ENCODE data around the gene CACNA2D4.

Gene CACNA2D4

GRCh38 chr12:1768615-1769014, 149.8 kb downstream of the CACNA2D4 start:
- DNase-seq = no peak

- no peak for DNase-seq
These were observed 150.9 kb downstream of the CACNA2D4 start for GRCh38 chr12:1767407-1768090.

DNA sequence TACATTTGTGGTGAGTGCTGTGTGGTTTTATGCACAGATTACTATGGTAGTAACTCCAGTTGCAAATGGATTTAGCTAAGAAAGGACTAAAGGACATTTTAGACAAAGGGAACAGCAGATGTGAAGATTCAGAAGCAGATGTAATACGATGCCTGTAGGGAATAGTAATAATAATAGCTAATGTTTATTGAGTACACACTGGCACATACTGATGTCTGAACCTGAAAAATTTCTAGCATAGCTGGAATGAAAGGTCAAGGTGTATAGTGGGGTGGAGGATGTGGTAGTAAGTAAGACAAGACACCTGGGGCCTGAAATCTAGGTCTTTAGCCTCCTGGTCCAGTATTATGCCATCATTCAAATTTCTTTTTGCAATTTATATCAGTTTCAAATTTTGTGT, 152.3 kb downstream of the CACNA2D4 start:
- no peak for DNase-seq

GRCh38 chr12:1763153-1763552, 155.3 kb downstream of the CACNA2D4 start:
- no peak for DNase-seq

DNA sequence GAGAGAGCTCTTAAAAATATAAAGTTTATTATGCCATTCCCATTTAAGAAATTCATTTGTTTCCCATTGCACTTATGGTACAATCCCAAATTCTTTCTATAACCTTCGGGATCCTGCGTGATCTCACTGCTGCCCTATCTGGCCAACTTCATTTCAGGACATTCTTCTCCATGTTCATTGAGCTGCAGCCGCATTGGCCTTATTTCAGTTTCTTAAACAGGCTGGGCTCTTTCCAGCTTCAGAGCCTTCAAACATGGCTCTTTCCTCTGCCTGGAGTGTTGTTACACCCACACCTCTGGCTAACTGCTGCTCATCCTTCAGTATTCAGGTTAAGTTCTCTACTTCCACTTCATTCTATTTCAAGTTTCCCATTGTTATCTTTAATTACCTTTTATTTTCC, 156.6 kb downstream of the CACNA2D4 start:
- no peak for DNase-seq

DNA sequence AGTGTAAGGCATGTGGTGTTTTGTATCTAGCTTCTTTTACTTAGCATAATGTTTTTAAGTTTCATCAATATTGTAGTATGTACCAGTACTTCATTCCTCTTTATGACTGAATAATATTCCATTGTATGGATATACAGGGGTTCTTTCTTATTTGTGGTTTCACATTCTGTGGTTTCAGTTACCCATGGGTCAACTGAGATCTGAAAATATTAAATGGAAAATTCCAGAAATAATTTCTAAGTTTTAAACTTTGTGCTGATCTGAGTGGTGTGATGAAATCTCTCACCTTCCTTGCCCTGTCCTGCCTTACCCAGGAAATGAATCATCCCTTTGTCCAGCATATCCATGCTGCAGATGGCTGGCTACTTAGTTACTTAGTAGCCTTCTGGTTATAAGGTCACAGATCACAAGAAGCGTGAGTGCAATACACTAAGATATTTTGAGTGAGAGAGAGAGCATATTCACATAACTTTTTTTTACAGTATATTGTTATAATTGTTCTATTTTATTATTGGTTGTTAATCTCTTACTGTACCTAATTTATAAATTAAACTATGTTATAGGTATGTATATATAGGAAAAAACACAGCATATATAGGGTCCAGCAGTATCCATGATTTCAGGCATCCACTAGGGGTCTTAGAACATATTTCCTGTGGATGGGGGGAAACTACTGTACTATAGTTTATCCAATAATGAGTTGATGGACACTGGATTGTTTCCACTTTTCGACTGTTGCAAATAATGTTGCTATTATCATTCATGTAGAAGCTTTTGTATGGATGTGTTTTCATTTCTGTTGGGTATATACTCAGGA, 157.7 kb downstream of the CACNA2D4 start:
- no peak for DNase-seq

- no peak for DNase-seq
These were observed 159.6 kb downstream of the CACNA2D4 start for GRCh38 chr12:1758887-1759286.

DNA sequence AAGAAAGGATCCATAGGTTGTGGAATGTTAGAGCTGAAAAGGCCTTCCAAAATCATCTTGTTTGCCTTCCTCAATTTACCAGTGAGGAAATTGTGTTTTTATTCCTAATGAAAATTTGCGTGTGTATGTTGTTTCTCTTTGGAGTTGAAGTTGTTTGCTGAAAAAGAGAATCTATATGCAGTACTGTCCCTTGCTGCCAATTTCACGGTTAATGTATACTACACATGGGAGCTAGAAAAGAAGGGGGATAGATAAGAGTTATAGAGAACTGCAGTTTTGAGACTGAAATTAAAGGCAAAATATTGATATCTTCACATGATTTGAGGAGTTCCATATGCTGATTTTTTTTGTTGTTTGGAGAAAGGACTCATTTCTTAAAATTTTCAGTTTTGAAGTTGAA, 160.1 kb downstream of the CACNA2D4 start:
- no peak for DNase-seq

DNA sequence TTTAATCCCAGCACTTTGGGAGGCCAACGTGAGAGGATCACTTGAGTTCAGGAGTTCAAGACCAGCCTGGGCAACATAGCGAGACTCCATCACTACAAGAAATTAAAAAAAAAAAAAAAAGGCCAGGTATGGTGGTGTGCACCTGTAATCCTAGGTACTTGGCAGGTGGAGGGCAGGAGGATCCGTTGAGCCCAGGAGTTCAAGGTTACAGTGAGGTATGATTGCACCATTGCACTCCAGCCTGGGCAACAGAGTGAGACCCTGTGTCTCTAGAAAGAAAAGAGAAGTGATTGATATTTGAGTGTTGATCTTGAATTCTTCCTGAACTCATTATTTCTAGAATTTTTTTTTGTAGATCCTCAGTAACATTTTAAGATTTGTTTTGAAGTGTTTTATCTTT, 168.2 kb downstream of the CACNA2D4 start:
- no peak for DNase-seq

DNA sequence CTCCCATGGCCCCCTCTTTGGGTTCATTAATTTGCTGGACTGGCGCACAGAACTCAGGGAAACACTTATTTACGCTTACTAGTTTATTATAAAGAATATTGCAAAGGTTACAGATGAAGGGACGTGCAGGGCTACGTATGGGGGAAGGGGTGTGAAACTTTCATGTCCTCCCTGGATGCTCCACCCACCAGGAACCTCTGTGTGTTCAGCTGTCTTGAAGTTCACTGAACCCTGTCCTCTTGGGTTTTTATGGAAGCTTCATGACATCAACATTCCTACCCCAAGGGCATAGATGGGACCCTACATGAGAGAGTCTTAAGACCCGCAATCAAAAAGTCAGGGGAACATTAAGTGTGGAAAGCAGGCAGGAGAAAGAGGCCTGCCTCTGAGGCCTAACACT, 169.4 kb downstream of the CACNA2D4 start:
- DNase-seq = no peak

DNA sequence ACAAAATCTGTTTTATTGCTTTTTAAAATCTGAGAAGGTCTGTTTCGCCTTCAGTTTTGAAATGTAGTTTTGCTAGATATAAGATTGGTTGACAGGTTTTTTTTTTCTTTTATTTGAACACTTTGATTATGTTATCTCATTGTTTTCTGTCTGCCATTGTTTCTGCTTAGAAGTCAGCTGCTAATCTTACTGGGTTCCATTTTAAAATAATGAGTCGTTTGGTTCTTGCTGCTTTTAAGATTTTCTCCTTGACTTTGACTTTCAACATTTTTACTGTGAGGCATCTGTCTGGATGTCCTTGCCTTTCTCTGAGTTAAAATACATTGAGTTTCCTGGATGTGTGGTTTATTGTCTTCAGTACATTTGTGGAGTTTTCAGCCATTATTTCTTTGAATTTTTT, 170.8 kb downstream of the CACNA2D4 start:
- DNase-seq = no peak

DNA sequence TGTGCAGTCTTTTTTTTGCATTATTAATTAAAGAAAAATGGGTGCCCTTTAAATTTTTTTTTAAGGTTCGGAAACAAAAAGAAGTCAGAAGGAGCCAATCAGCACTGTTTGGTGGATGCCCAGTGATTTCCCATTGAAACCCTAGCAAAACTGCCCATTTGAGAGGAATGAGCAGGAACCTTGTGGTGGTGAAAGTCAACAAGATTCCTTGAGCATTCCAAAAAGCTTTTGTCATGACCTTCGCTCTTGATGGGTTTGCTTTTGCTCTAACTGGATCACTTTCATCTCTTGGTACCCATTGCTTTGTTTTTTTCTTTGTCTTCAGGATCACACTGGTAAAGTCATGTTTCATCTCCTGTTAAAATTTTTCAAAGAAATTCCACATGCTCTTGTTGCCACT, 173.5 kb downstream of the CACNA2D4 start:
- no peak for DNase-seq
